HL-60/S4 treated with retinoic acid at 250 ng/mL for 4 days and 3 days (cell line): Measurements from ENCODE around the gene C10orf67.

Source experiments
- in situ Hi-C: fragments of 300-500 bp; cut with MboI; formaldehyde crosslinking; loops from 2 replicates; pipeline ENCODE4 v1.7.0; 2022; ENCODE audit warnings: low sequenced_read_pairs

Gene C10orf67

GRCh38 chr10:23174074-23174976, 170.3 kb downstream of the C10orf67 start:
- in situ Hi-C loops, result no loop called here

DNA sequence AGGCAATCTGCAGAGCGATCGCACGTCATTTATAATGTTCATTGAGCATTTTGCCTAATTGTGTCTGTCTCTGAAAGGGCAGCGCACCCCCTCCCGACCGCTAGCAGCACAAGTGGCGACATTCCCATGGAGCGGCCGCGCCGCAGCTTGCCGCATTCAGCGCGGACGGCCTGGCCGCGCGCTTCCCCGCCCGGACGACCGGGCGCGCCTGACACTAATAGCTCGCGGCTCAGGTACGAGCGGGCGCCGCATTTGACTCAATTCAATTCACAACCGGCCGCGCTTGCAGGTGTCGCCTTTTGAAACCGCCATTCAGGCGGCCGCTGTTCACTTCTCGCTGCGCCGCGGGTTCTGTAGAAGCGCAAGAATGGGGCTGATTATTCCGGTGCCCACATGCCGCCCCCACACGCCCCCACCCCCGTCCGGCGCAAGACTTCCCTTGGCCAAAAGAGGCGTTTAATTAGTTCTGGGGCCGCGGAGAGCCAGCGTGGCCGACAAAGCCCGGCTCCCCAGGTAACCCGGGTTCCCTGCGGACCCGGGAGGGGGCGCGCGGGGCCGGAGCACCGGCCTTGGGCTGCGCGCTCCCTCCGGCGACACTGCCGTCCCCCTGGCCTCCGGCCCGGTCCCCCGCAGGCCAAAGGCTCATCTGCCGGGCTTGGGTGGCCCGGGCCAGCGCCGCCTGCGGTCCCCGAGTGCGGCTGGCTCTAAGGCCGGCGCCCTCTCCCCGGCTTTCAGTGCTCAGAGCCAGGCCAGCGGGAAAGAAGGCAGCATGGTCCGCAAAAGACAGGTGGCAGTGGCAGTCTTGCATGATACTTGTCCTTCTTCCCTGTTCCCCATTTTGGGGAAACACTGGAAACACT, 171.2 kb downstream of the C10orf67 start:
- in situ Hi-C loops, result no loop called here

DNA sequence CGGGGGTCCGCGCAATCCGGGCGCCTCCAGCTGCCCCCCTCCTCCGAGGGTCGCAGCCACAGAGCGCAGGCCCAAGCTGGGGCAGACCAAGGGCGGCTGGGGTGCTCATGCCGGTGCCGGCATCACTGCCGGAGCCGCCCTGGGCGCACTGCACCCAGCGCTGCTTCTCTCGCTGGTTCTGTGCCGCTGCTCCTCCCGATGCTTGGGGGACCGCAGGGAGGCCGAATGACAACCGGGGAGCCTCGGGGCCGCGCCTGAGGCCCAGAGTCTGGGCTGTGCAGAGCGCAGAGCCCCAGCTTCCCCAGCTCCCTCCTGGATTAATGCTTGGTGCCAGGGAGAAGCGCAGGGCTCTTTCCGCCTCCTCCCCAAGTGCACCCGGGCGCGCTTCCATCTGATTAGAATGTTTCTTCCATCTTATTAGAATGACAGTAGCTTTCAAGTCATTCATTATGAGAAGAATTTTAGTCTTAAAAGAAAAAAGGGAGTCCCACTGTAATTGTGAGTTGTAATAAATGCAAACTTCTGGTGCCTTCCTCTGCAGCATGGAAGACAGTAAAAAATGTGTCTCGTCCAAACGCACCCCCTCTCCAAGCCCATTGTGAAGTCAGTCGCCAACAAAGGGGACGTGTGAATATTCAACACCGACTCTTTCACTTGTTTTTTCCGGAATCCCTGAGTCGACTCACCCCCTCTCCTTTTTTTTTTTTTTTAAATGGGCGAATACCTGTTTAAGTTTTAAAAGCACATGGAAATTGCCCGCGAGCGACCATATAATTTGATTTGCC, 172.0 kb downstream of the C10orf67 start:
- in situ Hi-C loops, result no loop called here

DNA sequence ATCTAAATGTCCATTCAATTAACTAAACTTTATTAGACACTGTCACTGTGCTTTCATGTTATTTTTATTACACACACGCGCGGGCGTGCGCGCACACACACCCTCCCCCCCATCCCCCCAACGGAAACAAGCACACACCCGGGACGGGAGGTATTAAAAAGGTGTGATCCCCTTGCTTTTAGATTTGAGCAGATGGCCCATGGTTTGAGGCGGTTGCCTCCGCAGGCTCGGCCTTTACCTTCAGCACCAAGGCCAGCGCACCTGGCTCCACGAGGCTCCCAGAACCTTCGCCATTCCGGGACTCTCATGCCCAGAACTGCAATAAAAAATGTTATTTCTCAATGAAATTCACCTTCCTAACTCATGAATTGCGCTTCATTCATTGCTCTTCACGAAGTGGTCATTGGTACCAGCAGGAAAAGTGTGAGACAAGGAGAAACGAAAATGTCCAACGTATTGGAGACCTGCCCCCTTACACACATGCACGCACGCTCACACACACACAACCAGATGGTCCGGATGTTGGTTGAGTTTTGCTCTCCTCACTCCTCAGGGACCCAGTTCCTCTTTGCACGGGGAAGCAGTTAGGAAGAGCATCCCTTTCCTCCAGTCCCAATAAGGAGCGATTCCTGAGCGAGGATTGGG, 173.2 kb downstream of the C10orf67 start:
- in situ Hi-C loops, result no loop called here

DNA sequence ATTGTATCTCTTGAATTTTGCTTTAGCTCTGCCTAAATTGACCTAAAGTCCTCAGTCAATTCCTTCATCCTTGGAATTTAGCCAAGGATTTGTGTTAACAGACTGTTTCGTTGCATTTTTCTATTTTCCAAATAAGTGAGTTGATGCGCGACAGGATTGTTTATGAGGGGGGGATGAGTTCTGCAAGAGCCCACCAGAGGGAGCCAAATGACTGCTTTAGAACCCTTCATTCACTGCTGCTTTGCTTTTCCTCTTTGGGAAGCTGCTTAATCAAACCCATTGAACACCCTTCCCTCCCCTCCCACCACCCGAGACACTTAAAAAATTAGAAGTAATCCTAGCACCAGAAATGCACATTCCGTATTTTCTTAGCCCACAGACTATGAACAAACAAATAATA, 186.2 kb downstream of the C10orf67 start:
- in situ Hi-C loops, result no loop called here

DNA sequence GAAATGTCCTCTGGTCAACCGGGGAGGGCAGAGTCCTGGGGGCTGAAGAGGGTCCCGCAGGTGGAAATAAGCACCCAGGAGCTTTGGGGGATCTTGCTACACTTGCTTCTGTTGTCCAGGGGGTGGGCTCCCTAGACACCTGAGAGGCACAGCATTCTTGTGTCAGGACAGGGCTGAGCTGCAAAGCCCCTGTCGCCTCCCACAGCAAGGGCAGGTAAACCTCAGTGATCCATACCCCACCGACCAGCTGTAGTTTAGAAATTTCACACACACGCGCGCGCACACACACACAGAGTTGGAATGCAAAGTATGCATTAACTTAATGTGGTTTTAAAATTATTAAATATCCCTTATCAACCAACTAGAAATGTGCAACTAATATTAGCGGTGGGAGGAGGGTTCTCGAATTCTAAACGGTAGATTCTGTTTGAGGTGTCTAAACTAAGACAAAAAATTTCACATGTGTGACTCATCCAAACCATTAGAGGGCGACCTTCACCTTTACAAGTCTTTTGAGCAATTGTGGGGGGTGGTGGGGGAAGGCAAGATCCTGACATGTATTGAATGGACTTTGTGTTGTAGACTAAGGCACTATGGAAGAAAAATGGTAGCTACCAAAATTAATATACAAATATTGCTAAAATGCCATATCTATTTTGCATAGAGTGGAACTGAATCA, 186.8 kb downstream of the C10orf67 start:
- in situ Hi-C loops, result no loop called here

- in situ Hi-C loops, result no loop called here
Measured at GRCh38 chr10:23157239-23157681, 187.3 kb downstream of the C10orf67 start.

DNA sequence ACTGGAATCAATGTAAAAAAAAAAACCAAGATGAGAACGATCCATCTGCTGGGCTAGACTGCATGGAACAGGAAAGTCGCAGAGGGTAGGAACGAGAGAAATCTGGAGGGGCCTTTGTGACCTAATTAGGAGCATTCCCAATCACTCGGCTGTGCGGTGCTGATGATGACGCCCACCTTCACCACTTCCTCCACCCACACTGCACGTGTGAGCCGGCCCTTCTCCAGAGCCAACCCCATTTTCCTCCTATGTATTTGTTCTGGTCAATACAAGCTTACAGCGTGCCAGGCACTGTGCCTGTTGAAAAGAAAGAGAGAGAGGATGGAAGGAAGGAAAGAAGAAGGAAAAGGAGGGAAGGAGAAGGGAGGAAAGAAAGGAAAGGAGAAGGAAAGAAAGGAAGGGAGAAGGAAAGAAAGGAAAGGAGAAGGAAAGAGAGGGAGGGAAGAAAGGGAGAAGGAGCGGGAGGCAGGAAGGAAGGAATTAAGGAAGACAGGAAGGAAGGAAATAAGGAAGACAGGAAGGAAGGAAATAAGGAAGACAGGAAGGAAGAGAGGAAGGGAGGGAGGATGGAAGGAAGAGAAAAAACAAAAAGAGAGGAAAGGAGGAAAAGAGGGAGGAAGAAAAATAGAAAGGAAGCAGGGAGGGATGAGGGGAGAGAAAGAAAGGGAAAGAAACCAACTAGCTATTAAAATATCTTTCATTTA, 188.0 kb downstream of the C10orf67 start:
- in situ Hi-C loops, result no loop called here

GRCh38 chr10:23155169-23155568, 189.4 kb downstream of the C10orf67 start:
- in situ Hi-C loops, result no loop called here
